Measurements from ENCODE around the gene CCNT1. TPM values are rescaled to one million over a fixed set of nuclear protein-coding genes. Genes with fewer than 3 reads are reported as not detected.
"Not testable (repeated sequence)": the region's sequence is repeated elsewhere in the genome, so short reads cannot be mapped to it uniquely, and the experiment has no call there.

CCNT1 gene
- total RNA-seq, 8 experiments from 2014 or later = 29.5 to 58.5 (median 37.2) TPM

GRCh38 chr12:48659863-48660262, 56.6 kb downstream of the CCNT1 start:
- Histone ChIP-seq H3K27ac (no peak overlapping the region), H3K4me1 (replicated peaks in 1 of 2) (no peaks in the 10 kb centered on the region), H3K4me3 (no peak overlapping the region)
- no peak for ATAC-seq (replicated peaks in 6 of 8)
- WGBS, 10 experiments = 86 to 100% (median 89%) methylated on average over 2 to 4 of the region's 4 CpGs; no CpG with 5 or more reads in 3 of the 10 experiments
- in situ Hi-C loops (cut with MboI; ENCODE audit: low pct_unique_long_range_greater_than_20kb in 2 of 9, low sequenced_read_pairs in 9 of 9, unreplicated experiment in 9 of 9) = no loop called here

- ATAC-seq (replicated peaks in 6 of 8) = no peak
- WGBS, 10 experiments = 50 to 80% (median 75%) methylated on average over 2 to 4 of the region's 4 CpGs; no CpG with 5 or more reads in 5 of the 10 experiments
- in situ Hi-C loops (cut with MboI; ENCODE audit: low pct_unique_long_range_greater_than_20kb in 2 of 9, low sequenced_read_pairs in 9 of 9, unreplicated experiment in 9 of 9) = no loop called here
These were observed 64.8 kb downstream of the CCNT1 start for GRCh38 chr12:48651681-48652080.

GRCh38 chr12:48645354-48645753, 71.2 kb downstream of the CCNT1 start:
- H3K27ac ChIP-seq; ATAC-seq (replicated peaks in 6 of 8); H3K4me3 ChIP-seq; H3K4me1 ChIP-seq (replicated peaks in 1 of 2); in situ Hi-C loops (cut with MboI; ENCODE audit: low pct_unique_long_range_greater_than_20kb in 2 of 9, low sequenced_read_pairs in 9 of 9, unreplicated experiment in 9 of 9): not testable (repeated sequence)
- WGBS, 10 experiments = 90 to 100% (median 96%) methylated on average over 1 to 3 of the region's 8 CpGs; no CpG with 5 or more reads in 4 of the 10 experiments

More at GRCh38 chr12:48651681-48652080, 64.8 kb downstream of the CCNT1 start:
- H3K4me3 ChIP-seq = no peak overlapping the region
- H3K27ac ChIP-seq = no peak overlapping the region
- H3K4me1 ChIP-seq (replicated peaks in 1 of 2) = no peaks in the 10 kb centered on the region

- H3K27ac ChIP-seq = no peak overlapping the region
- ATAC-seq (replicated peaks in 6 of 8) = no peak
- H3K4me3 ChIP-seq = no peak overlapping the region
- in situ Hi-C loops (cut with MboI; ENCODE audit: low pct_unique_long_range_greater_than_20kb in 2 of 9, low sequenced_read_pairs in 9 of 9, unreplicated experiment in 9 of 9) = no loop called here
- no peaks in the 10 kb centered on the region for H3K4me1 ChIP-seq (replicated peaks in 1 of 2)
- 83 to 100% (median 94%) methylated on average over 1 to 2 of the region's 2 CpGs; no CpG with 5 or more reads in 1 of the 10 experiments for WGBS, 10 experiments
These were observed 73.5 kb downstream of the CCNT1 start for GRCh38 chr12:48643011-48643410.

GRCh38 chr12:48641752-48642555, 74.6 kb downstream of the CCNT1 start:
- in situ Hi-C loops (cut with MboI; ENCODE audit: low pct_unique_long_range_greater_than_20kb in 2 of 9, low sequenced_read_pairs in 9 of 9, unreplicated experiment in 9 of 9); ATAC-seq (replicated peaks in 6 of 8): not testable (repeated sequence)
- 93% methylated on average over 3 of the region's 54 CpGs; no CpG with 5 or more reads in 9 of the 10 experiments for WGBS, 10 experiments

GRCh38 chr12:48640854-48641253, 75.7 kb downstream of the CCNT1 start:
- H3K4me3 ChIP-seq = no peak overlapping the region
- ATAC-seq (replicated peaks in 6 of 8) = no peak
- no peaks in the 10 kb centered on the region for H3K4me1 ChIP-seq (replicated peaks in 1 of 2)
- no peak overlapping the region for H3K27ac ChIP-seq
- in situ Hi-C loops (cut with MboI; ENCODE audit: low pct_unique_long_range_greater_than_20kb in 2 of 9, low sequenced_read_pairs in 9 of 9, unreplicated experiment in 9 of 9) = no loop called here
- WGBS, 10 experiments = 62 to 90% (median 83%) methylated on average over 1 to 3 of the region's 3 CpGs; no CpG with 5 or more reads in 5 of the 10 experiments

More at GRCh38 chr12:48641752-48642555, 74.6 kb downstream of the CCNT1 start:
- H3K4me1 ChIP-seq (replicated peaks in 1 of 2); H3K4me3 ChIP-seq; H3K27ac ChIP-seq: not testable (repeated sequence)

- in situ Hi-C loops (cut with MboI; ENCODE audit: low pct_unique_long_range_greater_than_20kb in 2 of 9, low sequenced_read_pairs in 9 of 9, unreplicated experiment in 9 of 9) = no loop called here
- Histone ChIP-seq H3K27ac (no peak overlapping the region), H3K4me1 (replicated peaks in 1 of 2) (no peaks in the 10 kb centered on the region), H3K4me3 (no peak overlapping the region)
- ATAC-seq (replicated peaks in 6 of 8) = no peak
These were observed 76.1 kb downstream of the CCNT1 start for GRCh38 chr12:48640428-48640827.

Other genes with a start within 250 kb of the CCNT1 start
- gene ANP32D, start 244.1 kb downstream of the CCNT1 start, total RNA-seq = 1 to 10 TPM in 1 of 8 experiments, under 1 TPM in 3, not detected in 4; 0.36 to 2.9 (median 0.75) TPM
- 1 to 10 TPM in 2 of 8 experiments, under 1 TPM in 2, not detected in 4; 0.29 to 10.0 (median 2.9) TPM for gene C12orf54, start 234.2 kb downstream of the CCNT1 start, total RNA-seq
- gene OR8S1, start 191.1 kb downstream of the CCNT1 start, total RNA-seq = 1 to 10 TPM in 1 of 8 experiments, under 1 TPM in 1, not detected in 6; 0.71 to 1.3 TPM
- under 1 TPM in 4 of 8 experiments, not detected in 4; 0.23 to 0.59 (median 0.31) TPM for gene LALBA, start 146.7 kb downstream of the CCNT1 start, total RNA-seq
- gene KANSL2, start 34.5 kb downstream of the CCNT1 start, total RNA-seq = 10 to 100 TPM; 29.3 to 57.5 (median 41.8) TPM
- gene ADCY6, start 72.4 kb upstream of the CCNT1 start, total RNA-seq = 10 to 100 TPM; 12.4 to 43.6 (median 20.0) TPM
- 10 to 100 TPM in 7 of 8 experiments, 1 to 10 TPM in 1; 4.7 to 40.3 (median 37.7) TPM for gene CACNB3, start 101.8 kb upstream of the CCNT1 start, total RNA-seq
- gene DDX23, start 135.5 kb upstream of the CCNT1 start, total RNA-seq = 10 to 100 TPM; 31.8 to 94.8 (median 54.2) TPM
- gene RND1, start 149.2 kb upstream of the CCNT1 start, total RNA-seq = 10 to 100 TPM in 2 of 8 experiments, 1 to 10 TPM in 6; 1.1 to 12.3 (median 5.7) TPM
- gene FKBP11, start 208.8 kb upstream of the CCNT1 start, total RNA-seq = 10 to 100 TPM in 3 of 8 experiments, 1 to 10 TPM in 5; 6.0 to 64.3 (median 7.9) TPM
- gene ARF3, start 240.8 kb upstream of the CCNT1 start, total RNA-seq = 100 to 1,000 TPM in 2 of 8 experiments, 10 to 100 TPM in 6; 48.8 to 124 (median 74.2) TPM

Measured in motor neuron (in vitro differentiated cells).